OCI-LY1 (cell line): ENCODE measurements around the gene PTPRS.

Source experiments
- H2AFZ ChIP-seq: fragments of 200-600 bp; sonication (generic), shearing (Covaris generic); 2 replicates; pipeline ENCODE4 v1.6.0; 2014; ENCODE audit warnings: antibody characterized with exemption, mild to moderate bottlenecking, low read length
- H3F3A ChIP-seq: fragments of 200-600 bp; sonication (generic), shearing (Covaris generic); 2 replicates; pipeline ENCODE4 v1.6.0; 2014; ENCODE audit warnings: mild to moderate bottlenecking, antibody characterized with exemption, low read length, moderate library complexity; ENCODE audit not compliant: insufficient read depth
- H3K27ac ChIP-seq: fragments of 200-600 bp; sonication (generic); 2 replicates; pipeline ENCODE4 v1.5.1; 2014; ENCODE audit warnings: low read length, mixed run types, mild to moderate bottlenecking, low read depth; ENCODE audit not compliant: poor library complexity, severe bottlenecking
- H3K27me3 ChIP-seq: fragments of 200-600 bp; sonication (generic); 2 replicates; pipeline ENCODE4 v1.6.0; 2014; ENCODE audit warnings: antibody characterized with exemption, mild to moderate bottlenecking, low read length, moderate library complexity; ENCODE audit not compliant: insufficient read depth
- H3K36me3 ChIP-seq: fragments of 200-600 bp; sonication (generic); 2 replicates; pipeline ENCODE4 v1.6.1; 2014; ENCODE audit warnings: mild to moderate bottlenecking, antibody characterized with exemption, low read length, moderate library complexity, mixed read lengths; ENCODE audit not compliant: insufficient read depth
- H3K4me1 ChIP-seq: fragments of 200-600 bp; sonication (generic); 2 replicates; pipeline ENCODE4 v1.5.1; 2014; ENCODE audit warnings: mild to moderate bottlenecking, low read length, moderate library complexity; ENCODE audit not compliant: insufficient read depth, severe bottlenecking
- H3K4me2 ChIP-seq: fragments of 200-600 bp; sonication (generic), shearing (Covaris generic); 2 replicates; pipeline ENCODE4 v1.6.1; 2014; ENCODE audit warnings: low read length
- H3K4me3 ChIP-seq: fragments of 200-600 bp; sonication (generic); 2 replicates; pipeline ENCODE4 v1.5.1; 2014; ENCODE audit warnings: low read length, low read depth, mild to moderate bottlenecking, mixed read lengths; ENCODE audit not compliant: poor library complexity, severe bottlenecking
- H3K79me2 ChIP-seq: fragments of 200-600 bp; shearing (Covaris generic); 2 replicates; pipeline ENCODE4 v1.6.1; 2016; ENCODE audit warnings: mixed run types, low read length, mixed read lengths; ENCODE audit not compliant: insufficient read depth
- H3K9ac ChIP-seq: fragments of 200-600 bp; sonication (generic), shearing (Covaris generic); 2 replicates; pipeline ENCODE4 v1.6.1; 2014; ENCODE audit warnings: mild to moderate bottlenecking, low read length, mixed read lengths
- H3K9me2 ChIP-seq: fragments of 200-600 bp; sonication (generic), shearing (Covaris generic); 2 replicates; pipeline ENCODE4 v1.6.1; 2014; ENCODE audit warnings: low read depth, mild to moderate bottlenecking, low read length, mixed read lengths
- H3K9me3 ChIP-seq: fragments of 200-600 bp; shearing (Covaris generic); 2 replicates; pipeline ENCODE4 v1.6.1; 2014; ENCODE audit warnings: low read length, mixed read lengths
- H4K20me1 ChIP-seq: fragments of 200-600 bp; sonication (generic), shearing (Covaris generic); 2 replicates; pipeline ENCODE4 v1.6.0; 2016; ENCODE audit warnings: mild to moderate bottlenecking, low read length; ENCODE audit not compliant: insufficient read depth
- EZH2 ChIP-seq: fragments of 200-600 bp; sonication (generic), shearing (Covaris generic); IDR thresholded peaks from 2 replicates; pipeline ENCODE4 v1.8.0; 2017; ENCODE audit warnings: borderline replicate concordance, mixed run types, mild to moderate bottlenecking, antibody characterized with exemption, low read length, moderate library complexity, mixed read lengths
- TF ChIP-seq, protein P1 (sequence below): fragments of 200-600 bp; sonication (generic), shearing (Covaris generic); IDR thresholded peaks from 2 replicates; pipeline ENCODE4 v1.5.1; 2017; ENCODE audit warnings: mild to moderate bottlenecking, antibody characterized with exemption, low read length, moderate library complexity, mixed read lengths

The PTPRS gene

DNA sequence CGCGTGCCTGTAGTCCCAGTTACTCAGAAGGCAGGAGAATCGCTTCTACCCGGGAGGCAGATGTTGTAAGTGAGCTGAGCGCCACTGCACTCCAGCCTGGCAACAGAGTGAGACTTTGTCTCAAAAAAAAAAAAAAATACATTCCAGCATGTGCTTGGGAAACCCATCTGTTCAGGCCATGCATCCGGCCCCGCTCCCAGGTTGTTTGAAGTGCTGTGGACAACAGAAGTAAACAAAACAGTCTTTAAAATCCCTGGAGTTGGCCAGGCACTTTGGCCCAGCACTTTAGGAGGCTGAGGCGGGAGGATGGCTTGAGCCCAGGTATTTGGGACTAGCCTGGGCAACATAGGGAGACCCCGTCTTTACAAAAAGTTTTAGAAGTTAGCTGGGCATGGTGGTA, 3.2 kb upstream of the PTPRS start:
- TF ChIP-seq EZH2: no peak
- TF ChIP-seq, protein P1, sequence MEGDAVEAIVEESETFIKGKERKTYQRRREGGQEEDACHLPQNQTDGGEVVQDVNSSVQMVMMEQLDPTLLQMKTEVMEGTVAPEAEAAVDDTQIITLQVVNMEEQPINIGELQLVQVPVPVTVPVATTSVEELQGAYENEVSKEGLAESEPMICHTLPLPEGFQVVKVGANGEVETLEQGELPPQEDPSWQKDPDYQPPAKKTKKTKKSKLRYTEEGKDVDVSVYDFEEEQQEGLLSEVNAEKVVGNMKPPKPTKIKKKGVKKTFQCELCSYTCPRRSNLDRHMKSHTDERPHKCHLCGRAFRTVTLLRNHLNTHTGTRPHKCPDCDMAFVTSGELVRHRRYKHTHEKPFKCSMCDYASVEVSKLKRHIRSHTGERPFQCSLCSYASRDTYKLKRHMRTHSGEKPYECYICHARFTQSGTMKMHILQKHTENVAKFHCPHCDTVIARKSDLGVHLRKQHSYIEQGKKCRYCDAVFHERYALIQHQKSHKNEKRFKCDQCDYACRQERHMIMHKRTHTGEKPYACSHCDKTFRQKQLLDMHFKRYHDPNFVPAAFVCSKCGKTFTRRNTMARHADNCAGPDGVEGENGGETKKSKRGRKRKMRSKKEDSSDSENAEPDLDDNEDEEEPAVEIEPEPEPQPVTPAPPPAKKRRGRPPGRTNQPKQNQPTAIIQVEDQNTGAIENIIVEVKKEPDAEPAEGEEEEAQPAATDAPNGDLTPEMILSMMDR: no peak
- H3K27ac ChIP-seq: no peak overlapping the region

DNA sequence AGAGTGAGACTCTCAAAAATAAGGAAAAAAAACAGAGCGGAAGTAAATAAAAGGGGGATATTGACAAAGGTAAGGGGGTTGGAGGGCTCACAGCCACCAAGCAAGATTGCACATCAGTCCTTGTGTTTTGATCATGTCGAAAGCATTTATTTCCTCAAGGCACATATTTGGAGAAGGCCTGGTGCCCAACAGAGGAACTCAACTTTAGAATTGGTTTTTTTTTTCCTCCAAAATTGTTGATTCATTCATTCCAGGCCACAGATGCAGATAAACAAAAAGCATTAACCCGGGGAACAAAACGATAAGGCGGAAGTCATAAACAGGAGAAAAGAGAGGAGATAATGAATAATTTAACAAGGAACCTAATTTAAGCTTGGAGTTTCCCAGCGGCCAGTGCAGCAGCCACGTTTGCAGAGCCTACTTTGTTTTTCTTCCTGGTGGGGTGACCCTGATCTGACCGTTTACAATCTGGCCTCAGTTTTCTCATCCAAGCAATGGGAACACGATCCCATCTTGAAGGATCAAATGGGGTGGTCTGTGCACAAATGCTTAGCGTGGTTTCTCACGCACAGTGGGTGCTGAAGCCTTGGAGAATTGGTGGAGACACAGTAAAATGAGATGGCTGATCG, 2.1 kb upstream of the PTPRS start:
- H4K20me1 ChIP-seq: no peaks in the 10 kb centered on the region
- no peaks in the 10 kb centered on the region for H3K79me2 ChIP-seq
- no peak overlapping the region for H3K27ac ChIP-seq
- H3K9me2 ChIP-seq: no peaks in the 10 kb centered on the region
- no peak overlapping the region for H2AFZ ChIP-seq
- H3K4me1 ChIP-seq: no peaks in the 10 kb centered on the region
- H3K4me3 ChIP-seq: no peak overlapping the region
- no peaks in the 10 kb centered on the region for H3K9me3 ChIP-seq
- H3K27me3 ChIP-seq: no peaks in the 10 kb centered on the region
- H3F3A ChIP-seq: no peaks in the 10 kb centered on the region
- TF ChIP-seq, protein P1: no peak
- TF ChIP-seq EZH2: no peak
- no peak overlapping the region for H3K9ac ChIP-seq
- no peak overlapping the region for H3K4me2 ChIP-seq
- H3K36me3 ChIP-seq: no peaks in the 10 kb centered on the region

More for the DNA sequence above, 3.2 kb upstream of the PTPRS start:
- no peaks in the 10 kb centered on the region for H3K4me1 ChIP-seq
- no peak overlapping the region for H3K9ac ChIP-seq
- no peak overlapping the region for H2AFZ ChIP-seq
- no peak overlapping the region for H3K4me3 ChIP-seq
- no peaks in the 10 kb centered on the region for H3K9me2 ChIP-seq
- no peak overlapping the region for H3K4me2 ChIP-seq
- H3K9me3 ChIP-seq: no peaks in the 10 kb centered on the region
- H4K20me1 ChIP-seq: no peaks in the 10 kb centered on the region
- H3F3A ChIP-seq: no peaks in the 10 kb centered on the region
- H3K36me3 ChIP-seq: no peaks in the 10 kb centered on the region
- no peaks in the 10 kb centered on the region for H3K27me3 ChIP-seq
- no peaks in the 10 kb centered on the region for H3K79me2 ChIP-seq

DNA sequence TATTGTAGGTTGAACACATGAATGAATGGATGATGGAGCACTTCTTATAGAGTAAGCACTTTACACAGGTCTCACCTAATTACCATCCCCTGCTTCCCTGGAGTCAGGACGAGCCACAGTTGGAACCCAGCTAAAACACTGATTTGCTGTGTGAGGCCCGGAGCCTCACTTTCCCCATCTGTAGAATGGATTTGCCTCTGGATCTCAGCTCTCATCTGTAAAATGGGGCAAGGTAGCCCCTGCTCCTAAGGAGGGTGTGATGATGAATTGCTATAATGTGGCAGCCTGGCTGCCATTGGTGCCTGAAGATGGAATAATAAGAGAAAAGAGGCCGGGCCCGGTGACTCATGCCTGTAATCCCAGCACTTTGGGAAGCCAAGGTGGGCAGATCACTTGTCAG, 1.4 kb upstream of the PTPRS start:
- no peak for TF ChIP-seq EZH2
- TF ChIP-seq, protein P1: no peak
- H3K9ac ChIP-seq: no peak overlapping the region
- no peak overlapping the region for H3K4me3 ChIP-seq
- no peaks in the 10 kb centered on the region for H3K9me2 ChIP-seq
- H3F3A ChIP-seq: no peaks in the 10 kb centered on the region
- H4K20me1 ChIP-seq: no peaks in the 10 kb centered on the region
- no peaks in the 10 kb centered on the region for H3K79me2 ChIP-seq
- no peaks in the 10 kb centered on the region for H3K9me3 ChIP-seq
- no peak overlapping the region for H3K27ac ChIP-seq
- no peak overlapping the region for H3K4me2 ChIP-seq
- no peaks in the 10 kb centered on the region for H3K27me3 ChIP-seq
- H3K36me3 ChIP-seq: no peaks in the 10 kb centered on the region
- no peaks in the 10 kb centered on the region for H3K4me1 ChIP-seq
- no peak overlapping the region for H2AFZ ChIP-seq
